Esophagus (tissue), 2 donors: Measurements from ENCODE around the gene NAP1L4. TPM values are rescaled to one million over a fixed set of nuclear protein-coding genes. Genes with fewer than 3 reads are reported as not detected.

Experiments used
- H3K27ac ChIP-seq, 2 donors: one replicate each; pipeline ENCODE4 v1.5.1; 2013; ENCODE audit warnings: low read depth in 2 of 2, mild to moderate bottlenecking in 2 of 2, inconsistent platforms in 1 of 2, low read length in 1 of 2, moderate library complexity in 1 of 2
- H3K27me3 ChIP-seq, 2 donors: one replicate each; pipeline ENCODE4 v1.6.1; 2013; ENCODE audit warnings: low read length in 2 of 2, control low read depth in 1 of 2, mild to moderate bottlenecking in 1 of 2; ENCODE audit not compliant: insufficient read depth in 2 of 2, control insufficient read depth in 1 of 2
- H3K36me3 ChIP-seq, 2 donors: one replicate each; pipeline ENCODE4 v1.6.1; 2013; ENCODE audit warnings: low read length in 1 of 2; ENCODE audit not compliant: control insufficient read depth in 2 of 2, insufficient read depth in 2 of 2
- H3K4me1 ChIP-seq, 2 donors: one replicate each; pipeline ENCODE4 v1.6.1; 2013; ENCODE audit warnings: low read length in 1 of 2; ENCODE audit not compliant: control insufficient read depth in 2 of 2, insufficient read depth in 2 of 2
- H3K4me3 ChIP-seq, 2 donors: one replicate each; pipeline ENCODE4 v1.5.1; 2013; ENCODE audit warnings: low read length in 2 of 2, mild to moderate bottlenecking in 2 of 2, low read depth in 1 of 2, moderate library complexity in 1 of 2
- H3K9me3 ChIP-seq, 2 donors: one replicate each; pipeline ENCODE4 v1.6.1; 2013; ENCODE audit warnings: mild to moderate bottlenecking in 2 of 2, low read depth in 1 of 2, low read length in 1 of 2, moderate library complexity in 1 of 2; ENCODE audit not compliant: control insufficient read depth in 2 of 2, insufficient read depth in 1 of 2
- WGBS, 2 donors: extraction: QIAGEN DNeasy Blood & Tissue Kit; methylation state at CpG; one replicate each; pipeline ENCODE4 v1.1.7; 2013; 5-methylcytosine and 5-hydroxymethylcytosine counted together
- polyA plus RNA-seq, 2 donors: library from polyadenylated mRNA; stranded (reverse); fragments of 200-250 nt; gene quantifications; one replicate each; pipeline ENCODE4 v1.2.3, GENCODE V29; 2013
- donor health status: healthy with polysubstance abuse.
- donor health status: Bipolar disorder and iron deficiency.

Gene NAP1L4
- polyA plus RNA-seq, 2 donors = 66.0 to 68.6 TPM

- no peaks in the 10 kb centered on the region for H3K9me3 ChIP-seq
- no peak overlapping the region for H3K4me3 ChIP-seq
- no peak overlapping the region for H3K27ac ChIP-seq
- H3K4me1 ChIP-seq = peaks cover 0 to 13% of the 10 kb centered on the region in 2 donors
- WGBS, 2 donors = 88 to 89% methylated on average over 25 to 28 of the region's 29 CpGs
- no peaks in the 10 kb centered on the region for H3K27me3 ChIP-seq
- peaks cover 0 to 3% of the 10 kb centered on the region in 2 donors for H3K36me3 ChIP-seq
These were observed 70.2 kb downstream of the NAP1L4 start for GRCh38 chr11:2921742-2922493.

- 85 to 90% methylated on average over 11 to 13 of the region's 16 CpGs for WGBS, 2 donors
- H3K27me3 ChIP-seq = no peaks in the 10 kb centered on the region
These were observed 70.9 kb downstream of the NAP1L4 start for GRCh38 chr11:2921261-2921660.

GRCh38 chr11:2920343-2920742 is 71.8 kb downstream of the NAP1L4 start:
- 91 to 92% methylated on average over 12 of the region's 12 CpGs for WGBS, 2 donors
- Histone ChIP-seq H3K27ac (no peak overlapping the region), H3K4me3 (no peak overlapping the region), H3K9me3 (no peaks in the 10 kb centered on the region), H3K27me3 (no peaks in the 10 kb centered on the region), H3K36me3 (peaks cover 0 to 3% of the 10 kb centered on the region in 2 donors), H3K4me1 (peaks cover 0 to 13% of the 10 kb centered on the region in 2 donors)

More at GRCh38 chr11:2921261-2921660, 70.9 kb downstream of the NAP1L4 start:
- peaks cover 0 to 13% of the 10 kb centered on the region in 2 donors for H3K4me1 ChIP-seq
- no peak overlapping the region for H3K27ac ChIP-seq
- H3K9me3 ChIP-seq = no peaks in the 10 kb centered on the region
- H3K36me3 ChIP-seq = peaks cover 0 to 3% of the 10 kb centered on the region in 2 donors
- no peak overlapping the region for H3K4me3 ChIP-seq

- Histone ChIP-seq H3K4me3 (no peak overlapping the region), H3K9me3 (no peaks in the 10 kb centered on the region), H3K27ac (no peak overlapping the region), H3K4me1 (peaks cover 0 to 11% of the 10 kb centered on the region in 2 donors), H3K27me3 (no peaks in the 10 kb centered on the region), H3K36me3 (peaks cover 0 to 3% of the 10 kb centered on the region in 2 donors)
- WGBS, 2 donors = 82 to 88% methylated on average over 13 of the region's 13 CpGs
These were observed 72.3 kb downstream of the NAP1L4 start for GRCh38 chr11:2919837-2920236.

DNA sequence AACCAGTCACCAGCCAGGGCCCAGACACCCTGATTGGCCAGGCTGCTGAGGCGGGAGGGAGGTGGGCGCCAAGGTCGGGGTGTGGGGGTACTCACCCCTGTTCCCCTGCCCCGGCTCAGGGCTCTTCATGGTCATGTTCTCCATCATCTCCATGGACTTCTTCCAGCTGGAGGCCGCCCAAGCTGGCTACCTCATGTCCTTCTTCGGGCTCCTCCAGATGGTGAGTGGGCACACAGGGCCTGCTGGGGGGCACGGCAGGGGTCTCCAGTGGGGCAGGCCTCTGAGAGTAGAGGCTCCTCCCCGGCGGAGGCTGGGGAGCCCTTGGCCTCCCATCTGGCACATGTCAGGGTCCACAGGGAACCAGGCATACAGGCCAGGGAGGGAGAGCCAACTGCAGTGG is 72.9 kb downstream of the NAP1L4 start:
- Histone ChIP-seq H3K9me3 (no peaks in the 10 kb centered on the region), H3K27me3 (no peaks in the 10 kb centered on the region), H3K4me1 (peaks cover 0 to 5% of the 10 kb centered on the region in 2 donors), H3K36me3 (peaks cover 0 to 3% of the 10 kb centered on the region in 2 donors), H3K4me3 (no peak overlapping the region), H3K27ac (no peak overlapping the region)
- 90 to 95% methylated on average over 7 to 9 of the region's 9 CpGs for WGBS, 2 donors

DNA sequence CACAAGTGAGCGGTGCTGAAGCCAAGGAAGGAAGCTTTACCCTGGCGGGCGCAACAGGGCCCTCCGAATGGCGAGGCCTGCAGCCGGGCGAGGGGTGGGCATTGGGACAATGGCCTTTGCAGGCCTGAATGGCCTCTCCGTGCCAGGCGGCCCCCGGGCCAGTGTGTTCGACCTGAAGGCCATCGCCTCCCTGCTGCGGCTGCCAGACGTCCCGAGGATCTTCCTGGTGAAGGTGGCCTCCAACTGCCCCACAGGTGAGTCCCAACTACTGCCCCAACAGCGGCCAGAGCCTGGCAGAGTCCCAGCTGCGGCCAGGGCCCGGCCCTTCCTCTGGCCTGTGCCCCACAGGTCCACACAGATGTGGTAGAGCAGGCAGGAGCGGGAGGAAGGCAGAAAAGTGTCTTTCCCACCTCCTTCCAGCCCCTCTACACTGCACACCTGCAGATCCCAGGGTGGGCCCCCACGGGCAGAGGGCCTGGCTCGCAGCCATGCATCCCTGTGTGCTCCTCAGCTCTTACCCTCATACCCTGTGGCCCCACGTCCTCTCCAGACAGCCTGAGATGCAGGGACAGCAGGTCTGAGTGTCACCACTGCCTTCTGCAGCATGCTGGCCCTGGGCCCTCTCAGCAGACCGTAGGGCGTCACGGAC is 74.2 kb downstream of the NAP1L4 start:
- Histone ChIP-seq H3K36me3 (peaks cover 0 to 3% of the 10 kb centered on the region in 2 donors), H3K4me3 (no peak overlapping the region), H3K4me1 (peaks cover 0 to 10% of the 10 kb centered on the region in 2 donors), H3K27ac (no peak overlapping the region), H3K9me3 (no peaks in the 10 kb centered on the region), H3K27me3 (no peaks in the 10 kb centered on the region)
- 87% methylated on average over 25 of the region's 25 CpGs for WGBS, 2 donors

DNA sequence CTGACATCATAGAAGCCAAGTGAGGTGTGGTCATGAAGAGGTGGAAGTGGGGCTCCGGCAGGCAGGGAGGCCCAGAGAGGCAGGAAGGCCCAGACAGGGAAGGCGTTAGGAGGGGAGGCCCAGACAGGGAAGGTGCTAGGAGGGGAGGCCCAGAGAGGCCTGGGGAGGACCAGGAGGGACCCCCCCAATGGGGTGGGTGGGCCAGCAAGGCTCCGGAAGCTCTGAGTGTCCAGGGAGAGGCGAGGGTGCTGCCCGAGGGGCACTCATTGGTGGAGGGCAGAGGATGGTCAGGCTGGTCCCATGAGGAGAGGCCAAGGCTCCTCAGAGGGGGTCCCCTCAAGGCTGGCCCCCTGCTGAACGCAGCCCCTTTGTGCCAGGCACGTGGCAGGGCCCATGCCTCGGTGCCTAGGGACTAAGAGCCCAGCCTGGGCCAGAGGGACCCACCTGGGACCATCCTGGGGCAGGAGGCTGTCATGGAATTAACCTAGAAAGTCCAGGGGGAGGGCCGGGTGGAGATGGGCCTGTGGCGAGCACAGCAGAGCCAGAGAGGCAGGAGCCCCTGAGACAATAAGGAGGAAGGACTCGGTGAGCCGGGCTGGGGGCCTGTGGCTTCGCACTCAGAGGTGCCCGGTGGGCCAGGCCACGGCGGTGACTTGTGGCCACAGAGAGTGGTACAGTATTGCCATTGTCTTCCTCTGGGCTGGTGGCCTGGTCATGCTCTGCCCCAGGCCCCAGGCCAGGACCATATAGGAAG is 75.1 kb downstream of the NAP1L4 start:
- H3K27me3 ChIP-seq = no peaks in the 10 kb centered on the region
- H3K36me3 ChIP-seq = peaks cover 0 to 3% of the 10 kb centered on the region in 2 donors
- no peak overlapping the region for H3K27ac ChIP-seq
- H3K9me3 ChIP-seq = no peaks in the 10 kb centered on the region
- H3K4me3 ChIP-seq = no peak overlapping the region
- H3K4me1 ChIP-seq = peaks cover 0 to 16% of the 10 kb centered on the region in 2 donors
- 92 to 94% methylated on average over 15 to 16 of the region's 16 CpGs for WGBS, 2 donors

GRCh38 chr11:2916114-2916891 is 75.8 kb downstream of the NAP1L4 start:
- Histone ChIP-seq H3K36me3 (peaks cover 0 to 3% of the 10 kb centered on the region in 2 donors), H3K4me1 (peaks cover 0 to 24% of the 10 kb centered on the region in 2 donors)
- WGBS, 2 donors = 88 to 89% methylated on average over 20 of the region's 20 CpGs

DNA sequence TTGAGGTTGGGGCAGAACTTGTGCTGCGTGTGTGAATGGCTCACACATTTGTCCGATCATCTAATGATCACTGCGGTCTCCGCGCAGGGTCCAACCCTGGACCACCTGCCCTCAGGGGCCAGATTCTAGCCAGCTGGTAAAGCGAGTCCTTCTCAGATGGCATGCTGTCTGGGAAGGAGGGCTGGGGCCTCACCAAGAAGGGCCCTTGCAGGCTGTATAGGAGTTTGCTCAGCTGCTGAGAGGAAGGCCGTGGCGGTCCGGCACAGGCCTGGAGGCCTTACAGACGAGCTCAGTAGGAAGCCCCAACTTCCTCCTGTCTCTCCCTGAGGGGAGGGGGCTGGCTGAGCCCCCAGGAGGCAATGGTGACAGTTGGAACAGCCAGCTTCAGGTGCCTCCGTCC is 76.7 kb downstream of the NAP1L4 start:
- Histone ChIP-seq H3K36me3 (peaks cover 0 to 3% of the 10 kb centered on the region in 2 donors), H3K4me3 (no peak overlapping the region), H3K4me1 (peaks cover 3 to 26% of the 10 kb centered on the region in 2 donors), H3K27me3 (no peaks in the 10 kb centered on the region), H3K27ac (no peak overlapping the region), H3K9me3 (no peaks in the 10 kb centered on the region)
- 90 to 91% methylated on average over 11 of the region's 11 CpGs for WGBS, 2 donors

More at GRCh38 chr11:2916114-2916891, 75.8 kb downstream of the NAP1L4 start:
- Histone ChIP-seq H3K9me3 (no peaks in the 10 kb centered on the region), H3K27ac (no peak overlapping the region), H3K4me3 (no peak overlapping the region), H3K27me3 (no peaks in the 10 kb centered on the region)
